Measurements from ENCODE around the gene METTL9.

- TF ChIP-seq CTCF (IDR thresholded peaks at IDR 0.05) (no peak), POLR2A (IDR thresholded peaks at IDR 0.05) (no peak), EP300 (IDR thresholded peaks at IDR 0.05) (no peak)
Observed at GRCh38 chr16:21642861-21643260, 43.5 kb downstream of the METTL9 start.

Data from ovary (tissue), 3 donors.